Liver (tissue), 9 donors: ENCODE measurements around the gene TAPT1. TPM values are rescaled to one million over a fixed set of nuclear protein-coding genes. Genes with fewer than 3 reads are reported as not detected.
A peak's percentile ranks its signal among the peaks of the same experiment; 100 is the strongest.

Experiments used
- DNase-seq: peaks from one replicate; pipeline ENCODE4 v3.0.0-alpha.2; 2017; ENCODE audit warnings: low spot score
- H3K27ac ChIP-seq, 2 donors: one replicate each; pipeline ENCODE4 v1.7.0; 2013; ENCODE audit warnings: inconsistent platforms in 2 of 2, low read length in 2 of 2, control low read depth in 1 of 2, low read depth in 1 of 2, mild to moderate bottlenecking in 1 of 2
- H3K27me3 ChIP-seq, 4 donors: one replicate each; pipeline versions ENCODE4 v1.6.1 to v1.7.0; 2013; ENCODE audit warnings: low read length in 3 of 4, inconsistent platforms in 1 of 4, mild to moderate bottlenecking in 1 of 4, moderate library complexity in 1 of 4; ENCODE audit not compliant: control insufficient read depth in 4 of 4, insufficient read depth in 4 of 4
- H3K36me3 ChIP-seq, 4 donors: one replicate each; pipeline versions ENCODE4 v1.6.1 to v1.7.0; 2013; ENCODE audit warnings: low read length in 3 of 4, mild to moderate bottlenecking in 3 of 4, low read depth in 1 of 4, moderate library complexity in 1 of 4; ENCODE audit not compliant: control insufficient read depth in 4 of 4, insufficient read depth in 3 of 4
- H3K4me1 ChIP-seq, 4 donors: one replicate each; pipeline versions ENCODE4 v1.6.1 to v1.7.0; 2013; ENCODE audit warnings: low read length in 3 of 4, mild to moderate bottlenecking in 3 of 4, moderate library complexity in 1 of 4; ENCODE audit not compliant: control insufficient read depth in 4 of 4, insufficient read depth in 4 of 4
- H3K4me3 ChIP-seq, 3 donors: one replicate each; pipeline versions ENCODE4 v1.6.1 to v1.7.0; 2013; ENCODE audit warnings: low read length in 3 of 3, control low read depth in 1 of 3, low read depth in 1 of 3, mild to moderate bottlenecking in 1 of 3
- H3K9ac ChIP-seq, 2 donors: one replicate each; pipeline ENCODE4 v1.7.0; 2013; ENCODE audit warnings: low read length in 2 of 2, mild to moderate bottlenecking in 2 of 2, moderate library complexity in 2 of 2, control low read depth in 1 of 2, low read depth in 1 of 2
- H3K9me3 ChIP-seq, 4 donors: one replicate each; pipeline versions ENCODE4 v1.6.1 to v1.7.0; 2013; ENCODE audit warnings: low read length in 3 of 4; ENCODE audit not compliant: control insufficient read depth in 4 of 4
- EGR1 ChIP-seq, 2 donors: IDR thresholded peaks; 2 replicates each; pipeline ENCODE4 v1.6.1; 2016 to 2018; ENCODE audit warnings: antibody characterized with exemption in 2 of 2, low read depth in 2 of 2
- FOXA1 ChIP-seq: IDR thresholded peaks from 2 replicates; pipeline ENCODE4 v1.6.1; 2016; ENCODE audit warnings: antibody characterized with exemption
- FOXA2 ChIP-seq: IDR thresholded peaks from 2 replicates; pipeline ENCODE4 v1.6.1; 2016; ENCODE audit warnings: antibody characterized with exemption
- HNF4A ChIP-seq, 2 donors: conservative IDR thresholded peaks; 2 replicates each; pipeline ENCODE4 v1.6.1; 2016; ENCODE audit warnings: antibody characterized with exemption in 2 of 2, mild to moderate bottlenecking in 2 of 2
- HNF4G ChIP-seq: IDR thresholded peaks from 2 replicates; pipeline ENCODE4 v1.6.1; 2016; ENCODE audit warnings: antibody characterized with exemption
- MAX ChIP-seq: IDR thresholded peaks from 2 replicates; pipeline ENCODE4 v1.6.1; 2016; ENCODE audit warnings: antibody characterized with exemption
- RAD21 ChIP-seq, 2 donors: IDR thresholded peaks; 2 replicates each; pipeline ENCODE4 v1.6.1; 2016; ENCODE audit warnings: antibody characterized with exemption in 2 of 2, mild to moderate bottlenecking in 2 of 2
- REST ChIP-seq: IDR thresholded peaks from 2 replicates; pipeline ENCODE4 v1.6.1; 2016; ENCODE audit warnings: antibody characterized with exemption, mild to moderate bottlenecking
- SP1 ChIP-seq: IDR thresholded peaks from 2 replicates; pipeline ENCODE4 v1.6.1; 2018; ENCODE audit warnings: antibody characterized with exemption, mild to moderate bottlenecking
- WGBS: extraction: QIAGEN DNeasy Blood & Tissue Kit; methylation state at CpG from one replicate; pipeline ENCODE4 v1.1.7; 2013; 5-methylcytosine and 5-hydroxymethylcytosine counted together
- polyA plus RNA-seq, 2 donors: library from polyadenylated mRNA; stranded (reverse) in 1 of 2; unstranded in 1 of 2; fragments of 200-250 nt in 1 of 2; fragments of >200 nt in 1 of 2; fragmentation: Nextera tagmentation in 1 of 2; extraction: Ambion mirVana in 1 of 2; gene quantifications; one replicate each; pipeline versions ENCODE4 v1.2.1 to v1.2.3, GENCODE V29; 2013 to 2015
- total RNA-seq, 2 donors: library from RNA; depleted of rRNA; stranded (reverse); fragments of >200 nt; gene quantifications; one replicate each; pipeline ENCODE4 v1.2.3, GENCODE V29; 2014
- TF ChIP-seq, protein P1 (sequence below): fragments of 150-350 bp; IDR thresholded peaks from 2 replicates; pipeline ENCODE4 v1.5.1; 2017; ENCODE audit warnings: improper control_type of control experiment, low read depth, low read length; ENCODE audit not compliant: missing input control
- donor health status: healthy.
- donor health status: healthy.
- donor health status: healthy.
- donor health status: healthy.
- donor health status: healthy.

TAPT1 gene
- total and polyA plus RNA-seq, 4 donors, result 12.2 to 53.7 (median 22.1) TPM

DNA sequence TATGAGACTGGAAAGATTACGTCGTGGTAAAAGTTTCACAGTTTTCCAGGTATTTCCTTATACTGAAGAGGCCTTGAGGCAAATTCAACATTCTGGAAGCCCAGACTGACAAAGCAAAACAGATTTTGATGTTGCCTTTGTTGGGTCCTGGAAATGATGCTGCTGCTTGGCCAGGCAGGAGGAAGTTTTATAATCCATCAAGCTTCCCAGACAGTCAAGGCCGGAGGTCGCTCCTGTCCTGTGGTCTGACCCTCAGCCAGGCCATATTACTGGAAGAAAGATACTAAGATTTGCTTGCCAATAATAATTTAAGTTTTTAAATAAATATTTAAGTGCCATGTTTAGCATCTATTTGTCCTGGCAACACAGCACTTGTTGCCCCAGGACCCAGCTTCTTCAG lies 63.4 kb downstream of the TAPT1 start:
- Histone ChIP-seq H3K27me3 (no peaks in the 10 kb centered on the region), H3K36me3 (peaks cover 3 to 52% (median 42%) of the 10 kb centered on the region in 4 donors), H3K27ac (no peak overlapping the region), H3K4me1 (no peaks in the 10 kb centered on the region), H3K9ac (no peak overlapping the region), H3K9me3 (no peaks in the 10 kb centered on the region), H3K4me3 (no peak overlapping the region)
- 88% methylated on average over 4 of the region's 4 CpGs for WGBS
- TF ChIP-seq FOXA1 (no peak), HNF4A (conservative IDR thresholded peaks at IDR 0.05) (no peak)
- DNase-seq, result no peak

- Histone ChIP-seq H3K27ac (no peak overlapping the region), H3K36me3 (peaks cover 3 to 47% (median 39%) of the 10 kb centered on the region in 4 donors), H3K9me3 (no peaks in the 10 kb centered on the region), H3K9ac (no peak overlapping the region), H3K27me3 (no peaks in the 10 kb centered on the region), H3K4me3 (no peak overlapping the region), H3K4me1 (no peaks in the 10 kb centered on the region)
- no peak for DNase-seq
- WGBS, result 82% methylated on average over 6 of the region's 6 CpGs
- TF ChIP-seq RAD21 (IDR thresholded peaks at IDR 0.05) (peak in 1 of 2 donors; percentile 23), SP1 (no peak), REST (no peak)
These were observed 64.3 kb downstream of the TAPT1 start for GRCh38 chr4:16161851-16162408.

DNA sequence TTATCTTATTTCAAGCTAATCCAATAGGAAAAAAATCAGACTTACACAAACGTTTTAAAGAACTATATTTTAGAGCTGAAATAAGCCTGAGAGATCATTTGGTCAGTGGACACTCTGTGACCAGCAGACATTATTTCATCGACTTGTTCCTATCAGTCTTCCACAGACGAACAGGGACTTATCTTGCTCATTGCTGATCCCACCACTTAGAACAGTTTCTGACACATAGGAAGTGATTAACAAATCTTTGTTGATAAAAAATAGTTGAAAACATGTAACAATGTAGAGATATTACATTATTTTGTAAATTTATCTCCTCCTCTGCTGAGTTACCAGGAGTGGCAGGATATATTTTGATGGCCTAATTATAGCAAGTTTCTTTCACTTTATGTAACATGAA lies 65.8 kb downstream of the TAPT1 start:
- H3K27me3 ChIP-seq, result no peaks in the 10 kb centered on the region
- DNase-seq, result no peak
- H3K9me3 ChIP-seq, result no peaks in the 10 kb centered on the region
- no peak overlapping the region for H3K4me3 ChIP-seq
- WGBS, result 80% methylated on average over 3 of the region's 3 CpGs
- H3K4me1 ChIP-seq, result no peaks in the 10 kb centered on the region
- H3K27ac ChIP-seq, result no peak overlapping the region
- no peak overlapping the region for H3K9ac ChIP-seq
- H3K36me3 ChIP-seq, result peaks cover 3 to 32% (median 28%) of the 10 kb centered on the region in 4 donors
- TF ChIP-seq, protein P1, sequence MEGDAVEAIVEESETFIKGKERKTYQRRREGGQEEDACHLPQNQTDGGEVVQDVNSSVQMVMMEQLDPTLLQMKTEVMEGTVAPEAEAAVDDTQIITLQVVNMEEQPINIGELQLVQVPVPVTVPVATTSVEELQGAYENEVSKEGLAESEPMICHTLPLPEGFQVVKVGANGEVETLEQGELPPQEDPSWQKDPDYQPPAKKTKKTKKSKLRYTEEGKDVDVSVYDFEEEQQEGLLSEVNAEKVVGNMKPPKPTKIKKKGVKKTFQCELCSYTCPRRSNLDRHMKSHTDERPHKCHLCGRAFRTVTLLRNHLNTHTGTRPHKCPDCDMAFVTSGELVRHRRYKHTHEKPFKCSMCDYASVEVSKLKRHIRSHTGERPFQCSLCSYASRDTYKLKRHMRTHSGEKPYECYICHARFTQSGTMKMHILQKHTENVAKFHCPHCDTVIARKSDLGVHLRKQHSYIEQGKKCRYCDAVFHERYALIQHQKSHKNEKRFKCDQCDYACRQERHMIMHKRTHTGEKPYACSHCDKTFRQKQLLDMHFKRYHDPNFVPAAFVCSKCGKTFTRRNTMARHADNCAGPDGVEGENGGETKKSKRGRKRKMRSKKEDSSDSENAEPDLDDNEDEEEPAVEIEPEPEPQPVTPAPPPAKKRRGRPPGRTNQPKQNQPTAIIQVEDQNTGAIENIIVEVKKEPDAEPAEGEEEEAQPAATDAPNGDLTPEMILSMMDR, result no peak
- no peak for TF ChIP-seq HNF4G
- TF ChIP-seq FOXA2, result no peak
- TF ChIP-seq SP1, result no peak
- no peak for TF ChIP-seq RAD21 (IDR thresholded peaks at IDR 0.05)
- no peak for TF ChIP-seq EGR1 (IDR thresholded peaks at IDR 0.05; ENCODE audit: low read depth in 2 of 2)
- no peak for TF ChIP-seq REST
- no peak for TF ChIP-seq MAX
